Peyer's patch (tissue), 4 donors: ENCODE measurements around the gene IL34. TPM values are rescaled to one million over a fixed set of nuclear protein-coding genes. Genes with fewer than 3 reads are reported as not detected.
A peak's percentile ranks its signal among the peaks of the same experiment; 100 is the strongest.

Source experiments
- DNase-seq, 3 donors: peaks; one replicate each; pipeline ENCODE4 v3.0.0-alpha.2; 2017 to 2019
- H3K27ac ChIP-seq, 4 donors: fragments of 200-600 bp; sonication (generic); one replicate each; pipeline ENCODE4 v1.5.1; 2016 to 2019
- H3K27me3 ChIP-seq, 2 donors: fragments of 200-600 bp; sonication (generic); one replicate each; pipeline ENCODE4 v1.5.1; 2019
- H3K36me3 ChIP-seq, 3 donors: fragments of 200-600 bp; sonication (generic); one replicate each; pipeline ENCODE4 v1.5.1; 2016 to 2019
- H3K4me1 ChIP-seq, 4 donors: fragments of 200-600 bp; sonication (generic); one replicate each; pipeline ENCODE4 v1.5.1; 2016 to 2019
- H3K4me3 ChIP-seq, 4 donors: fragments of 200-600 bp; sonication (generic); 1 replicate in 3 of 4; 2 replicates in 1 of 4; pipeline ENCODE4 v1.5.1; 2016 to 2019; ENCODE audit warnings: mild to moderate bottlenecking in 1 of 4
- H3K9me3 ChIP-seq, 4 donors: fragments of 200-600 bp; sonication (generic); one replicate each; pipeline ENCODE4 v1.5.1; 2016 to 2019; ENCODE audit warnings: mild to moderate bottlenecking in 1 of 4
- POLR2A ChIP-seq, 2 donors: fragments of 450-650 bp; IDR thresholded peaks; one replicate each; pipeline ENCODE4 v1.5.1; 2017; ENCODE audit warnings: antibody characterized with exemption in 2 of 2, mild to moderate bottlenecking in 2 of 2, moderate library complexity in 2 of 2
- total RNA-seq, 4 donors: library from RNA; depleted of rRNA; stranded (reverse); fragments of >200 nt; gene quantifications; one replicate each; pipeline ENCODE4 v1.1.0, GENCODE V29; 2016
- TF ChIP-seq, protein P1 (sequence below), 6 experiments: fragments of 450-650 bp in 4 of 6; fragments of 200-600 bp in 2 of 6; sonication (generic) in 1 of 6; IDR thresholded peaks; one replicate each; pipeline ENCODE4 v1.5.1; 2017 to 2019; ENCODE audit warnings: antibody characterized with exemption in 6 of 6, mild to moderate bottlenecking in 3 of 6, moderate library complexity in 1 of 6

The IL34 gene
- total RNA-seq, 4 donors from 2014 or later = 1.6 to 23.1 (median 2.6) TPM

DNA sequence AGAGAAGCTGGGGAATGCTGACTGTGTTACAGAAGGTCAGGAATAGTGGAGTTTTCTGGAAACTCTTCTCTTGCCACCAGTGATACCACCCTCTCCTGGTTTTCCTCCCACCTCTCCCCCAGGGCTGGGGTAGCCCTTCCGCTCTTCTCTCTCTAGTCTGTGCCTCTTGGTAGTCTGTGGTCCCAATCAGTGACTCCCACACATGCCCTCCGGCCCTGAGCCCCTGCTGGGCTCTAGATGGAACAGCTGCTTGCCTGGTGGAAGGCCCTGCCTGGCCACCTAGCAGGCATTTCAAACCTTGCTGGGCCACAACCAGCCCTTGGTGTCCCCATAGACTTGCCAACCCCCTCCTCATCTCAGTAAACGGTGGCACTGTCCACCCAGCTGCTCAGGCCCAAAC, 54.7 kb downstream of the IL34 start:
- no peaks in the 10 kb centered on the region for H3K9me3 ChIP-seq
- peaks cover 0 to 63% (median 0%) of the 10 kb centered on the region in 4 donors for H3K4me1 ChIP-seq
- no peak for TF ChIP-seq POLR2A (IDR thresholded peaks at IDR 0.05)
- TF ChIP-seq, protein P1, sequence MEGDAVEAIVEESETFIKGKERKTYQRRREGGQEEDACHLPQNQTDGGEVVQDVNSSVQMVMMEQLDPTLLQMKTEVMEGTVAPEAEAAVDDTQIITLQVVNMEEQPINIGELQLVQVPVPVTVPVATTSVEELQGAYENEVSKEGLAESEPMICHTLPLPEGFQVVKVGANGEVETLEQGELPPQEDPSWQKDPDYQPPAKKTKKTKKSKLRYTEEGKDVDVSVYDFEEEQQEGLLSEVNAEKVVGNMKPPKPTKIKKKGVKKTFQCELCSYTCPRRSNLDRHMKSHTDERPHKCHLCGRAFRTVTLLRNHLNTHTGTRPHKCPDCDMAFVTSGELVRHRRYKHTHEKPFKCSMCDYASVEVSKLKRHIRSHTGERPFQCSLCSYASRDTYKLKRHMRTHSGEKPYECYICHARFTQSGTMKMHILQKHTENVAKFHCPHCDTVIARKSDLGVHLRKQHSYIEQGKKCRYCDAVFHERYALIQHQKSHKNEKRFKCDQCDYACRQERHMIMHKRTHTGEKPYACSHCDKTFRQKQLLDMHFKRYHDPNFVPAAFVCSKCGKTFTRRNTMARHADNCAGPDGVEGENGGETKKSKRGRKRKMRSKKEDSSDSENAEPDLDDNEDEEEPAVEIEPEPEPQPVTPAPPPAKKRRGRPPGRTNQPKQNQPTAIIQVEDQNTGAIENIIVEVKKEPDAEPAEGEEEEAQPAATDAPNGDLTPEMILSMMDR (IDR thresholded peaks at IDR 0.05) = no peak
- no peaks in the 10 kb centered on the region for H3K27me3 ChIP-seq
- H3K4me3 ChIP-seq = no peak overlapping the region
- peak overlapping the region in 1 of 4 donors; percentile 87 for H3K27ac ChIP-seq
- H3K36me3 ChIP-seq = peaks cover 0 to 4% (median 0%) of the 10 kb centered on the region in 3 donors
- DNase-seq = no peak

DNA sequence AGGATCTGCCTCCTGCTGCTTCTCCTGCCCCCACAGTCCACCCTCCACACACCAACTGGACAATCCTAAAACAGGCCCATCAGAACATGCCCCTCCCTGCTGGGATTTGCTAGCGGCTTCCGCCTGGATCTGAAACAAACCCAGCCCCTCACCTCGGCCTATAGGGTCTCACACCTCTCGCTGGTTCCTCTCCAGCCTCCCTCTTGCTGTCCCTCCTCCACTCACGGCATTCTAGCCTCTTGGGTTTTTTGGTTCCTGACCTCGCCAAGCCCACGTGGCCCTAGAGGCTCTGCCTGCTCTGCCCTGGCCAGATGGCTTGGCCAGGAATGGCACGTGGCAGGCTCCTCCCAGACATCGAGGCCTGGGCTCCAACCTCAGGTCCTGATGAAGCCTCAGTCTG, 55.2 kb downstream of the IL34 start:
- H3K27me3 ChIP-seq = no peaks in the 10 kb centered on the region
- H3K4me1 ChIP-seq = peaks cover 0 to 58% (median 0%) of the 10 kb centered on the region in 4 donors
- peak overlapping the region in 1 of 4 donors; percentile 87 for H3K27ac ChIP-seq
- H3K36me3 ChIP-seq = peaks cover 0 to 4% (median 0%) of the 10 kb centered on the region in 3 donors
- no peak overlapping the region for H3K4me3 ChIP-seq
- H3K9me3 ChIP-seq = no peaks in the 10 kb centered on the region
- DNase-seq = no peak
- TF ChIP-seq, protein P1 (IDR thresholded peaks at IDR 0.05) = no peak
- no peak for TF ChIP-seq POLR2A (IDR thresholded peaks at IDR 0.05)

DNA sequence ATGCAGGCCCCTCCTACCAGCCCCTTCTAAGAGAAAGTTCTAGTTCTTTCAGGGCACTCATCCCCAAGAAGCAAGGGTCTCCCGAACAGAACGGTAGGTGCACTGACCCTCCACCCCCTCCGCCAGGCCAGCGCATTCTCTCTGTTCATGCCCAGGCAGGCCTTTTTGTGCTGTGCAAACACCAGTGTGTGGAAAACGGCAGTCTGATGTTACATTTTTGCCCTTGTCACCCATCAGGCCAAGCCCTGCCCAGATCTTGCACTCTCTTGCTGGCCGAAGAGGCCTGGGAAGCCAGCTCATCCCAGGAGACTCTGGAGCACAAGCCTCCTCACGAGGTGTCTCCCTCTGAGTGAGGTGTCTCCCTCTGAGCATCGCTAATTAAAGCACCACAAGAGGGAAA, 55.6 kb downstream of the IL34 start:
- H3K27ac ChIP-seq = peak overlapping the region in 3 of 4 donors; percentile 37 to 87 (median 48)
- TF ChIP-seq, protein P1 (IDR thresholded peaks at IDR 0.05) = no peak
- TF ChIP-seq POLR2A (IDR thresholded peaks at IDR 0.05) = no peak
- no peaks in the 10 kb centered on the region for H3K27me3 ChIP-seq
- no peak overlapping the region for H3K4me3 ChIP-seq
- H3K4me1 ChIP-seq = peaks cover 0 to 57% (median 0%) of the 10 kb centered on the region in 4 donors
- DNase-seq = no peak
- peaks cover 0 to 4% (median 0%) of the 10 kb centered on the region in 3 donors for H3K36me3 ChIP-seq
- no peaks in the 10 kb centered on the region for H3K9me3 ChIP-seq

DNA sequence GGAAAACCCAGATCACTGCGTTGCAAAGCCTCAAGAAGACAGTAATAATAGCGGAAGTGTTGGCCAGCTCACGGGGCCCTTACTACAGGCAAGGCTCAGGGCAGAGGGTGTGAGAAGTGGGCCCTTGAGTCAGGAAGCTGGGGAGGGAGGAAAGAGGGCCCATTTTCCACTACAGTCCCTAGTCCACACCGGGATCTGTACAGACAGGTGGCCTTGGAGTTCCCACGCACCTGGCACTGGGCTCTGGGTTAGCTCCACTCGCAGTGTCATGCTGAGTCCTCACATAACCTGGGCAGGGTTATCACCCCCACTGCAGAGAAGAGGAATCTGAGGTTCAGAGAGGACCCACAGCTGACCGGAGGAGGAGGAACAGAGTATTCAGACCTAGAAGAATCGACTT, 56.3 kb downstream of the IL34 start:
- Histone ChIP-seq H3K27ac (peak overlapping the region; percentile 37 to 87 (median 52)), H3K27me3 (no peaks in the 10 kb centered on the region), H3K4me1 (peaks cover 0 to 51% (median 0%) of the 10 kb centered on the region in 4 donors), H3K4me3 (no peak overlapping the region), H3K36me3 (peaks cover 0 to 4% (median 0%) of the 10 kb centered on the region in 3 donors), H3K9me3 (no peaks in the 10 kb centered on the region)
- no peak for TF ChIP-seq POLR2A (IDR thresholded peaks at IDR 0.05)
- TF ChIP-seq, protein P1 (IDR thresholded peaks at IDR 0.05) = no peak
- DNase-seq = no peak

DNA sequence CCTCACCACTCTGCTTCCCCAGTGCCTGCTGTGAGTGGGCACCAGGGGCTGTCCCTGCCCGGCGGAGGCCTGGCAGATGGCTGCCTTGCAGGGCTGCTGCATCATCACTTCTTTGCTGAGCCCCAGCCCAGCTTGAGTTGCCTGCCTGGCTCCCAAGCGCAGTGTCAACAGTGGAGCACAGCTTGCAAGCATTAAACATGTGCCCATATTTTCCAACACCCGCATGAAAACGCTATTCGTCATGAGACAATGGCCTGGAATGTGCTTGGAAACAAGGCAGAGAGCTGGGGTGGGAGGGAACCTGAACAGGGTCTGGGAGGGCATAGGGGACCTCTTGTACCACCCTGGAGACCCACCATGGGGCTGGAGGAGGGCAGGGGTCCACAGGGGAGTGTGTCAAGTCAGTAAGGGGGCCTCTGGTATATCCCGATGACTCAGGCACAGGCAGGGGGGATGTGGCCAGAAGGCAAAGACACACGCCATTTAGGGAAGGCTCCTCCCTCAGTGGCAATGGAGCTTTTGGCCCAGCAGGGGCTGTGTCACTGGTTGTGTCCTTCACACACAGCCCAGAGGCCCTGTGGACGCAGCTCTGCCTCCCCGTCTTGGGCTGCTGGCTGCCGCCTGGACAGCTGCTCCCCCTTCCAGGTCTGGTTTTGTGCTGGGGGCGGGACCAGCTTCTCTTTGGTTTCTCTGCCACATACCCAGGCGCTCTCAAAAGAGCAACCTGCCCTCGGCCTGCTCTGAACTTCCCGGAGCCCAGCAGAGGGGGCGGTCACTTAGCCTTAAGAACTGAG, 56.9 kb downstream of the IL34 start:
- DNase-seq = no peak
- peak overlapping the region; percentile 37 to 87 (median 52) for H3K27ac ChIP-seq
- no peaks in the 10 kb centered on the region for H3K9me3 ChIP-seq
- no peaks in the 10 kb centered on the region for H3K27me3 ChIP-seq
- TF ChIP-seq, protein P1 (IDR thresholded peaks at IDR 0.05) = peak in 1 of 6 experiments; percentile 23
- no peak for TF ChIP-seq POLR2A (IDR thresholded peaks at IDR 0.05)
- H3K4me1 ChIP-seq = peaks cover 0 to 50% (median 0%) of the 10 kb centered on the region in 4 donors
- H3K4me3 ChIP-seq = no peak overlapping the region
- peaks cover 0 to 4% (median 0%) of the 10 kb centered on the region in 3 donors for H3K36me3 ChIP-seq
